IMR-90 (cell line): ENCODE results near the gene ALDOB. TPM values are rescaled to one million over a fixed set of nuclear protein-coding genes. Genes with fewer than 3 reads are reported as not detected.

ENCODE experiments used
- ATAC-seq: fragments of 200-7000 bp; cut with Tn5 transposase; 2 replicates; pipeline ENCODE4 v1.9.1; 2020; ENCODE audit warnings: low read depth, mild to moderate bottlenecking, moderate library complexity
- BruUV-seq: library from RNA; stranded (reverse); fragments of 400-500 nt; replicated peaks from 2 replicates; lab custom pipeline; 2021; lab: Mats Ljungman, UMichigan
- CTCF ChIA-PET: fragments of 300-600 bp; formaldehyde crosslinking; extraction: SDS; loops from one replicate; lab custom pipeline; 2021; ENCODE audit warnings: antibody characterized with exemption; lab: Yijun Ruan, JAX
- POLR2A ChIA-PET: fragments of 300-600 bp; sonication (Branson Sonifier 250); formaldehyde crosslinking; loops from one replicate; lab custom pipeline; 2022; ENCODE audit warnings: antibody characterized with exemption; ENCODE audit not compliant: unreplicated experiment; lab: Charles Lee
- DNase-seq: peaks from one replicate; pipeline ENCODE4 v3.0.0; 2013
- H2AFZ ChIP-seq: replicated peaks from 2 replicates; pipeline ENCODE3; 2013; ENCODE audit warnings: low read length, mild to moderate bottlenecking; ENCODE audit not compliant: poor library complexity
- H2AK5ac ChIP-seq: 2 replicates; pipeline ENCODE4 v1.6.1; 2013; ENCODE audit warnings: low read depth, low read length, inconsistent platforms
- H2AK9ac ChIP-seq: replicated peaks from 2 replicates; pipeline ENCODE3; 2013; ENCODE audit warnings: mild to moderate bottlenecking, low read depth, low read length, moderate library complexity; ENCODE audit not compliant: poor library complexity
- H2BK120ac ChIP-seq: 2 replicates; pipeline ENCODE4 v1.6.1; 2013; ENCODE audit warnings: low read depth, low read length, inconsistent platforms
- H2BK15ac ChIP-seq: 3 replicates; pipeline ENCODE4 v1.6.1; 2013; ENCODE audit warnings: low read depth, low read length, inconsistent platforms
- H2BK20ac ChIP-seq: 2 replicates; pipeline ENCODE4 v1.6.1; 2013; ENCODE audit warnings: low read depth, mild to moderate bottlenecking, inconsistent platforms, low read length, moderate library complexity
- H2BK5ac ChIP-seq: 2 replicates; pipeline ENCODE4 v1.6.1; 2013; ENCODE audit warnings: mild to moderate bottlenecking, low read depth, low read length, inconsistent platforms; ENCODE audit not compliant: poor library complexity, severe bottlenecking
- H3K14ac ChIP-seq: replicated peaks from 2 replicates; pipeline ENCODE4 v1.6.1; 2013; ENCODE audit warnings: low read depth, low read length, inconsistent platforms
- H3K18ac ChIP-seq: 2 replicates; pipeline ENCODE4 v1.6.1; 2013; ENCODE audit warnings: low read depth, low read length, control low read depth
- H3K23ac ChIP-seq: 2 replicates; pipeline ENCODE4 v1.6.1; 2013; ENCODE audit warnings: low read depth, low read length, inconsistent platforms
- H3K27ac ChIP-seq: 2 replicates; pipeline ENCODE4 v1.5.1; 2013; ENCODE audit warnings: mild to moderate bottlenecking, control low read depth, low read length; ENCODE audit not compliant: insufficient read depth
- H3K27me3 ChIP-seq: 2 replicates; pipeline ENCODE4 v1.6.1; 2013; ENCODE audit warnings: low read length; ENCODE audit not compliant: control insufficient read depth, insufficient read depth
- H3K36me3 ChIP-seq: 2 replicates; pipeline ENCODE4 v1.6.1; 2013; ENCODE audit warnings: low read length, mixed read lengths; ENCODE audit not compliant: control insufficient read depth, insufficient read depth
- H3K4ac ChIP-seq: 2 replicates; pipeline ENCODE4 v1.6.1; 2013; ENCODE audit warnings: low read depth, low read length, inconsistent platforms
- H3K4me1 ChIP-seq: 2 replicates; pipeline ENCODE4 v1.6.1; 2013; ENCODE audit warnings: low read length, mixed read lengths; ENCODE audit not compliant: control insufficient read depth, insufficient read depth
- H3K4me2 ChIP-seq: 2 replicates; pipeline ENCODE4 v1.6.1; 2013; ENCODE audit warnings: low read depth, mild to moderate bottlenecking, control low read depth, low read length, moderate library complexity
- H3K4me3 ChIP-seq: 2 replicates; pipeline ENCODE4 v1.5.1; 2013; ENCODE audit warnings: low read depth, mild to moderate bottlenecking, control low read depth, low read length, moderate library complexity; ENCODE audit not compliant: insufficient read depth
- H3K56ac ChIP-seq: 2 replicates; pipeline ENCODE4 v1.6.1; 2013; ENCODE audit warnings: low read length, inconsistent platforms; ENCODE audit not compliant: insufficient read depth; ENCODE audit errors: extremely low read depth
- H3K79me1 ChIP-seq, 2 experiments: 2 replicates each; pipeline ENCODE4 v1.6.1; 2013; ENCODE audit warnings: low read length in 2 of 2, inconsistent platforms in 1 of 2, low read depth in 1 of 2
- H3K9ac ChIP-seq: 2 replicates; pipeline ENCODE4 v1.6.1; 2013; ENCODE audit warnings: low read depth, low read length, control low read depth
- H3K9me1 ChIP-seq: 2 replicates; pipeline ENCODE4 v1.6.1; 2013; ENCODE audit warnings: low read length, inconsistent platforms; ENCODE audit not compliant: insufficient read depth
- H3K9me3 ChIP-seq: 2 replicates; pipeline ENCODE4 v1.6.1; 2013; ENCODE audit warnings: low read length; ENCODE audit not compliant: control insufficient read depth, insufficient read depth
- H4K20me1 ChIP-seq: 2 replicates; pipeline ENCODE4 v1.6.1; 2013; ENCODE audit warnings: low read length, inconsistent platforms; ENCODE audit not compliant: insufficient read depth
- H4K5ac ChIP-seq: 2 replicates; pipeline ENCODE4 v1.6.1; 2013; ENCODE audit warnings: mild to moderate bottlenecking, low read depth, low read length, control low read depth
- H4K8ac ChIP-seq, 2 experiments: 2 replicates each; pipeline ENCODE4 v1.6.1; 2013; ENCODE audit warnings: low read depth in 2 of 2, low read length in 2 of 2, control low read depth in 1 of 2, inconsistent platforms in 1 of 2
- H4K91ac ChIP-seq: 2 replicates; pipeline ENCODE4 v1.6.1; 2013; ENCODE audit warnings: low read depth, low read length, inconsistent platforms; ENCODE audit not compliant: insufficient read depth
- BHLHE40 ChIP-seq: fragments of 150-350 bp; IDR thresholded peaks from 2 replicates; pipeline ENCODE4 v1.6.1; 2016; ENCODE audit warnings: mild to moderate bottlenecking, low read depth, low read length
- CEBPB ChIP-seq: IDR thresholded peaks from 2 replicates; pipeline ENCODE4 v1.6.1; 2012; ENCODE audit warnings: low read depth, low read length, improper control_type of control experiment
- CHD1 ChIP-seq: IDR thresholded peaks from 2 replicates; pipeline ENCODE4 v1.6.1; 2012; ENCODE audit warnings: low read depth, low read length, improper control_type of control experiment
- ELK1 ChIP-seq: fragments of 150-350 bp; IDR thresholded peaks from 2 replicates; pipeline ENCODE4 v1.6.1; 2016; ENCODE audit warnings: low read depth, mild to moderate bottlenecking, low read length, moderate library complexity, borderline replicate concordance
- FOS ChIP-seq: fragments of 150-350 bp; IDR thresholded peaks from 2 replicates; pipeline ENCODE4 v1.6.1; 2016; ENCODE audit warnings: low read depth, low read length
- MAZ ChIP-seq: IDR thresholded peaks from 2 replicates; pipeline ENCODE4 v1.6.1; 2012; ENCODE audit warnings: low read depth, mild to moderate bottlenecking, low read length, improper control_type of control experiment, moderate library complexity, borderline replicate concordance
- MXI1 ChIP-seq: IDR thresholded peaks from 2 replicates; pipeline ENCODE4 v1.6.1; 2012; ENCODE audit warnings: low read depth, mild to moderate bottlenecking, low read length, moderate library complexity, borderline replicate concordance
- NFE2L2 ChIP-seq: fragments of 150-350 bp; IDR thresholded peaks from 2 replicates; pipeline ENCODE4 v1.6.1; 2016; ENCODE audit warnings: low read depth, mild to moderate bottlenecking, low read length
- POLR2A ChIP-seq: IDR thresholded peaks from 2 replicates; pipeline ENCODE4 v1.6.1; 2012; ENCODE audit warnings: mild to moderate bottlenecking, low read depth, low read length
- RAD21 ChIP-seq: IDR thresholded peaks from 2 replicates; pipeline ENCODE4 v1.6.1; 2012; ENCODE audit warnings: low read length, improper control_type of control experiment
- RCOR1 ChIP-seq: IDR thresholded peaks from 2 replicates; pipeline ENCODE4 v1.6.1; 2012; ENCODE audit warnings: mild to moderate bottlenecking, low read length, improper control_type of control experiment; ENCODE audit not compliant: insufficient replicate concordance
- RFX5 ChIP-seq: IDR thresholded peaks from 2 replicates; pipeline ENCODE4 v1.8.0; 2012; ENCODE audit warnings: low read depth, mild to moderate bottlenecking, low read length, moderate library complexity
- WGBS, 2 experiments: methylation state at CpG; one replicate each; pipeline versions ENCODE4 v1.1.5 to v1.1.7; 2013; ENCODE audit warnings: missing lambda C conversion rate in 2 of 2; ENCODE audit not compliant: insufficient read length in 1 of 2; ENCODE audit errors: extremely low coverage in 2 of 2; 5-methylcytosine and 5-hydroxymethylcytosine counted together
- dilution Hi-C: fragments of 300-500 bp; cut with HindIII; formaldehyde crosslinking; loops from one replicate; pipeline ENCODE4 v1.14.3; 2018; ENCODE audit warnings: low sequenced_read_pairs; ENCODE audit not compliant: unreplicated experiment
- in situ Hi-C: fragments of 300-500 bp; cut with MboI; formaldehyde crosslinking; loops from 3 replicates; pipeline ENCODE4 v1.14.3; 2019; ENCODE audit warnings: low sequenced_read_pairs, inconsistent platforms, mixed read lengths
- intact Hi-C: fragments of 100-400 bp; cut with micrococcal nuclease; formaldehyde crosslinking; loops from 2 replicates; pipeline ENCODE4 v1.10.0; 2022
- polyA plus RNA-seq, 3 experiments: library from polyadenylated mRNA; depleted of rRNA; stranded (reverse); fragments of >200 nt; gene quantifications; 2 replicates each; pipeline ENCODE4 v1.2.3, GENCODE V29; 2012; ENCODE audit warnings: low replicate concordance in 1 of 3
- total RNA-seq: library from RNA; depleted of rRNA; stranded (reverse); fragments of >200 nt; gene quantifications from 2 replicates; pipeline ENCODE4 v1.2.3, GENCODE V29; 2012
- TF ChIP-seq, protein P1 (sequence below): conservative IDR thresholded peaks from 2 replicates; pipeline ENCODE4 v1.5.1; 2012; ENCODE audit warnings: mild to moderate bottlenecking, low read depth, low read length, improper control_type of control experiment

The ALDOB gene
- total and polyA plus RNA-seq, 2 of the 4 experiments (the other 2 are of a cell fraction) = not detected

GRCh38 chr9:101449071-101449721 is 13.6 kb upstream of the ALDOB start (continued):
- TF ChIP-seq RCOR1 = no peak

DNA sequence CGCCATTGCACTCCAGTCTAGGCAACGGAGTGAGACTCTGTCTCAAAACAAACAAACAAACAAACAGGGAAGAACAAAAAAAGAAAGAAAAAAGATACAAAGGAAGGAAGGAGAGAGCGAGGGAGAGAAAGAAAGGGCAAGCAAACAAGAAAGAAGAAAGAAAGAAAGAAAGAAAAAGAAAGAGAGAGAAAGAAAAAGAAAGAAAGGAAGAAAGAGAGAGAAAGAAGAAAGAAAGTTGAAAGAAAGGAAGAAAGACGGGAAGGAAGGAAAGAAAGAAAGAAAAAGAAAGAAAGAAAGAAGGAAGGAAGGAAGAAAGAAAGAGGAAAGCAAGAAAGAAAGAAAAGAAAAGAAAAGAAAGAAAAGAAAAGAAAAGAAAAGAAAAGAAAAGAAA is 13.1 kb upstream of the ALDOB start:
- Histone ChIP-seq H2AK5ac (no peak overlapping the region), H3K79me1 (no peaks in the 10 kb centered on the region), H2BK15ac (no peak overlapping the region), H3K4me2 (no peak overlapping the region), H4K8ac (no peak overlapping the region), H3K36me3 (no peaks in the 10 kb centered on the region), H3K27ac (no peak overlapping the region), H4K5ac (no peak overlapping the region), H3K14ac (no peak overlapping the region), H3K18ac (no peak overlapping the region), H3K56ac (no peak overlapping the region), H3K9me3 (no peaks in the 10 kb centered on the region), H2AK9ac (no peak overlapping the region), H2BK20ac (no peak overlapping the region), H3K4me1 (no peaks in the 10 kb centered on the region), H3K23ac (no peak overlapping the region), H2BK5ac (no peak overlapping the region), H2BK120ac (no peak overlapping the region), H3K9me1 (no peaks in the 10 kb centered on the region), H3K9ac (no peak overlapping the region), H3K4me3 (no peak overlapping the region), H2AFZ (no peak overlapping the region), H4K20me1 (no peaks in the 10 kb centered on the region), H3K27me3 (peaks cover 2% of the 10 kb centered on the region; the same call in 1 of the 2 replicates), H3K4ac (no peak overlapping the region), H4K91ac (no peak overlapping the region)
- BruUV-seq = no TSS peak
- ChIA-PET CTCF (interaction anchor here (0.6 to 2.3 kb wide), 11 partner anchors 10 to 146 kb away, joined by 3 to 12 read pairs (median 4); no protein-coding TSS in a partner anchor), POLR2A (interaction anchor here (1.1 kb wide), 1 partner anchor 85 kb away, joined by 3 read pairs; the partner anchor contains the start of gene RNF20)
- no CpG with 5 or more reads among the region's 4 CpGs for WGBS, 2 experiments
- ATAC-seq (no peak), DNase-seq (no peak)
- dilution Hi-C loops (no loop called here), in situ Hi-C loops (no loop called here), intact Hi-C loops (loop anchor here (5.0 kb wide), 1 partner anchor 736 kb away; no protein-coding TSS in a partner anchor)
- TF ChIP-seq RCOR1 (no peak), BHLHE40 (no peak), RAD21 (no peak), CHD1 (no peak), ELK1 (no peak), FOS (no peak), MXI1 (no peak), MAZ (no peak), NFE2L2 (no peak), CEBPB (no peak), RFX5 (no peak), POLR2A (no peak)
- TF ChIP-seq, protein P1, sequence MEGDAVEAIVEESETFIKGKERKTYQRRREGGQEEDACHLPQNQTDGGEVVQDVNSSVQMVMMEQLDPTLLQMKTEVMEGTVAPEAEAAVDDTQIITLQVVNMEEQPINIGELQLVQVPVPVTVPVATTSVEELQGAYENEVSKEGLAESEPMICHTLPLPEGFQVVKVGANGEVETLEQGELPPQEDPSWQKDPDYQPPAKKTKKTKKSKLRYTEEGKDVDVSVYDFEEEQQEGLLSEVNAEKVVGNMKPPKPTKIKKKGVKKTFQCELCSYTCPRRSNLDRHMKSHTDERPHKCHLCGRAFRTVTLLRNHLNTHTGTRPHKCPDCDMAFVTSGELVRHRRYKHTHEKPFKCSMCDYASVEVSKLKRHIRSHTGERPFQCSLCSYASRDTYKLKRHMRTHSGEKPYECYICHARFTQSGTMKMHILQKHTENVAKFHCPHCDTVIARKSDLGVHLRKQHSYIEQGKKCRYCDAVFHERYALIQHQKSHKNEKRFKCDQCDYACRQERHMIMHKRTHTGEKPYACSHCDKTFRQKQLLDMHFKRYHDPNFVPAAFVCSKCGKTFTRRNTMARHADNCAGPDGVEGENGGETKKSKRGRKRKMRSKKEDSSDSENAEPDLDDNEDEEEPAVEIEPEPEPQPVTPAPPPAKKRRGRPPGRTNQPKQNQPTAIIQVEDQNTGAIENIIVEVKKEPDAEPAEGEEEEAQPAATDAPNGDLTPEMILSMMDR = no peak
